H1 (cell line): ENCODE measurements around the gene RPL26.

Source experiments
- CTCF ChIP-seq, 3 experiments: IDR thresholded peaks; 1 replicate in 2 of 3; 2 replicates in 1 of 3; pipeline versions ENCODE4 v1.5.1 to v1.6.1; 2011; ENCODE audit warnings: low read length in 3 of 3, mild to moderate bottlenecking in 3 of 3, inconsistent platforms in 2 of 3, low read depth in 1 of 3, moderate library complexity in 1 of 3; ENCODE audit not compliant: insufficient read depth in 1 of 3; ENCODE audit errors: control extremely low read depth in 1 of 3
- JUN ChIP-seq: IDR thresholded peaks from 2 replicates; pipeline ENCODE4 v1.6.1; 2011; ENCODE audit warnings: low read depth, mild to moderate bottlenecking, improper control_type of control experiment, low read length
- JUND ChIP-seq: IDR thresholded peaks from 2 replicates; pipeline ENCODE4 v1.6.1; 2011; ENCODE audit warnings: mild to moderate bottlenecking, improper control_type of control experiment, low read length
- POLR2A ChIP-seq, 2 experiments: IDR thresholded peaks; 1 replicate in 1 of 2; 2 replicates in 1 of 2; pipeline ENCODE4 v1.6.1; 2011; ENCODE audit warnings: low read depth in 2 of 2, low read length in 2 of 2, mild to moderate bottlenecking in 2 of 2; ENCODE audit errors: control extremely low read depth in 1 of 2

DNA sequence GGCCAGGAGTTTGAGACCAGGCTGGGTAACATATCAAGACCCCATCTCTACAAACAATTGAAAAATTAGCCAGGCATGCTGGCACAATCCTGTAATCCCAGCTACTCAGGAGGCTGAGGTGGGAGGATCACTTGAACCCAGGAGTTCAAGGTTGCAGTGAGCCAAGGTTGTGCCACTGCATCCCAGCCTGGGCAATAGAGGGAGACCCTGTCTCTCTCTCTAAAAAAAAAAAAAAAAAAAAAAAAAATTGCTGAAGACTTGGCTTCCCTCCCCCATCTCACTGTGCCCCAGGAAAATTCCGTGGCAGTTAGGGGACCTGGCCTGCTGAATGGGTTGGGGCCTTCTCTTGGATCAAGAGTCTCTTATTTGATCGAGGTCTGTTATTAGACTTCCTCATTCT is 43.5 kb downstream of the RPL26 start, which contains the start of gene ODF4:
- TF ChIP-seq CTCF (IDR thresholded peaks at IDR 0.05; ENCODE audit: control extremely low read depth in 1 of 3, insufficient read depth in 1 of 3, low read depth in 1 of 3, low read length in 3 of 3) (no peak), JUND (no peak), JUN (no peak), POLR2A (IDR thresholded peaks at IDR 0.05; ENCODE audit: control extremely low read depth in 1 of 2, low read depth in 2 of 2, low read length in 2 of 2) (no peak)
